Heart left ventricle (tissue), 13 donors: ENCODE data around the gene SH3BGR.

Experiments
- POLR2A ChIP-seq, 2 donors: fragments of 450-650 bp; IDR thresholded peaks; one replicate each; pipeline ENCODE4 v1.6.1; 2017; ENCODE audit warnings: antibody characterized with exemption in 2 of 2, mild to moderate bottlenecking in 2 of 2, moderate library complexity in 2 of 2
- TF ChIP-seq, protein P1 (sequence below), 12 donors: fragments of 200-600 bp; sonication (generic) in 4 of 12; IDR thresholded peaks; one replicate each; pipeline versions ENCODE4 v1.5.0 to v1.8.0; 2018 to 2022; ENCODE audit warnings: antibody characterized with exemption in 12 of 12, mild to moderate bottlenecking in 5 of 12
- donor health status: ischemic (EF 13 %, LVEDD 7.1; RV severe dilation, severe dysfunction).
- donor health status: DM: no; HTN: yes; CAD: no.
- donor health status: DM: no; HTN: no; CAD: no.
- donor health status: ischemic (EF 25% LVEDD 6.9; RV normal size, moderate dysfunction).
- donor health status: ischemic (EF 25% LVEDD 5.7; RV mildly dilated, moderate dysfunction).
- donor health status: ischemic (EF 35%, LVEDD 5.7; RV mildly dilated, moderate dysfunction).
- donor health status: nonischemic (EF 11% LVEDD 7.7; RV severe dilation, severe dysfunction).
- donor health status: DM: yes; HTN: yes; CAD: no.
- donor health status: PGD.
- donor health status: ischemic (EF 29% LVEDD 5.4; RV normal size, mild dysfunction).
- donor health status: nonischemic (EF 23%, LVEDD 6.1; RV moderate dilation, normal function).

DNA sequence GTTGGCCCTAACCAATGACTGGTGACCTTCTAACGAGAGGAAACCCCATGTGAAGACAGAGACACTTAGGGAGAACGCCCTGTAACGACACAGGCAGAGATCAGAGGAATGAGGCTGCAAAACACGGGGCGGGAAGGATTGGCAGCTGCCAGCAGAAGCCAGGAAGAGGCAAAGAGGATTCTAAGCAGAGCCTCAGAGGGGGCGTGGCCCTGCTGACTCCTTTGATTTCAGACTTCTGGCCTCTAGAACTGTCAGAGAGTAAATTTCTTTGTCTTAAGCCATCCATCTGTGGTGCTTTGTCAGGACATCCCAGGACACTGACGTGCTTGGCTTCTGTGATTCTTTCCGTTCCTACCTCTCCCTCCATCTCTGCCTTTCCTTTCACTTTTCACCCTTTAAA is 79.3 kb downstream of the SH3BGR start:
- no peak for TF ChIP-seq POLR2A (IDR thresholded peaks at IDR 0.05)
- TF ChIP-seq, protein P1, sequence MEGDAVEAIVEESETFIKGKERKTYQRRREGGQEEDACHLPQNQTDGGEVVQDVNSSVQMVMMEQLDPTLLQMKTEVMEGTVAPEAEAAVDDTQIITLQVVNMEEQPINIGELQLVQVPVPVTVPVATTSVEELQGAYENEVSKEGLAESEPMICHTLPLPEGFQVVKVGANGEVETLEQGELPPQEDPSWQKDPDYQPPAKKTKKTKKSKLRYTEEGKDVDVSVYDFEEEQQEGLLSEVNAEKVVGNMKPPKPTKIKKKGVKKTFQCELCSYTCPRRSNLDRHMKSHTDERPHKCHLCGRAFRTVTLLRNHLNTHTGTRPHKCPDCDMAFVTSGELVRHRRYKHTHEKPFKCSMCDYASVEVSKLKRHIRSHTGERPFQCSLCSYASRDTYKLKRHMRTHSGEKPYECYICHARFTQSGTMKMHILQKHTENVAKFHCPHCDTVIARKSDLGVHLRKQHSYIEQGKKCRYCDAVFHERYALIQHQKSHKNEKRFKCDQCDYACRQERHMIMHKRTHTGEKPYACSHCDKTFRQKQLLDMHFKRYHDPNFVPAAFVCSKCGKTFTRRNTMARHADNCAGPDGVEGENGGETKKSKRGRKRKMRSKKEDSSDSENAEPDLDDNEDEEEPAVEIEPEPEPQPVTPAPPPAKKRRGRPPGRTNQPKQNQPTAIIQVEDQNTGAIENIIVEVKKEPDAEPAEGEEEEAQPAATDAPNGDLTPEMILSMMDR (IDR thresholded peaks at IDR 0.05), result no peak
